ENCODE measurements around the gene PDE3B. TPM values are rescaled to one million over a fixed set of nuclear protein-coding genes. Genes with fewer than 3 reads are reported as not detected.
A peak's percentile ranks its signal among the peaks of the same experiment; 100 is the strongest.

The PDE3B gene
- total and polyA plus RNA-seq, 11 donors: 2.4 to 17.0 (median 10.0) TPM

- H3K4me1 ChIP-seq: peaks cover 0 to 3% (median 0%) of the 10 kb centered on the region in 12 donors
- no peaks in the 10 kb centered on the region for H3K27me3 ChIP-seq
- ATAC-seq: no peak
- no peak for TF ChIP-seq POLR2A (IDR thresholded peaks at IDR 0.05)
- TF ChIP-seq, protein P1, sequence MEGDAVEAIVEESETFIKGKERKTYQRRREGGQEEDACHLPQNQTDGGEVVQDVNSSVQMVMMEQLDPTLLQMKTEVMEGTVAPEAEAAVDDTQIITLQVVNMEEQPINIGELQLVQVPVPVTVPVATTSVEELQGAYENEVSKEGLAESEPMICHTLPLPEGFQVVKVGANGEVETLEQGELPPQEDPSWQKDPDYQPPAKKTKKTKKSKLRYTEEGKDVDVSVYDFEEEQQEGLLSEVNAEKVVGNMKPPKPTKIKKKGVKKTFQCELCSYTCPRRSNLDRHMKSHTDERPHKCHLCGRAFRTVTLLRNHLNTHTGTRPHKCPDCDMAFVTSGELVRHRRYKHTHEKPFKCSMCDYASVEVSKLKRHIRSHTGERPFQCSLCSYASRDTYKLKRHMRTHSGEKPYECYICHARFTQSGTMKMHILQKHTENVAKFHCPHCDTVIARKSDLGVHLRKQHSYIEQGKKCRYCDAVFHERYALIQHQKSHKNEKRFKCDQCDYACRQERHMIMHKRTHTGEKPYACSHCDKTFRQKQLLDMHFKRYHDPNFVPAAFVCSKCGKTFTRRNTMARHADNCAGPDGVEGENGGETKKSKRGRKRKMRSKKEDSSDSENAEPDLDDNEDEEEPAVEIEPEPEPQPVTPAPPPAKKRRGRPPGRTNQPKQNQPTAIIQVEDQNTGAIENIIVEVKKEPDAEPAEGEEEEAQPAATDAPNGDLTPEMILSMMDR (IDR thresholded peaks at IDR 0.05): no peak
- DNase-seq: no peak
- no peaks in the 10 kb centered on the region for H3K36me3 ChIP-seq
- H3K9me3 ChIP-seq: no peaks in the 10 kb centered on the region
- H3K27ac ChIP-seq: no peak overlapping the region
- intact Hi-C loops (cut with DNase I): no loop called here
- H3K4me3 ChIP-seq: no peak overlapping the region
These were observed 123.0 kb downstream of the PDE3B start for GRCh38 chr11:14766585-14766984.

GRCh38 chr11:14768526-14769188, 125.1 kb downstream of the PDE3B start:
- DNase-seq (no peak), ATAC-seq (no peak)
- intact Hi-C loops (cut with DNase I): no loop called here
- Histone ChIP-seq H3K9me3 (no peaks in the 10 kb centered on the region), H3K4me1 (peaks cover 0 to 3% (median 0%) of the 10 kb centered on the region in 12 donors), H3K27ac (no peak overlapping the region), H3K4me3 (no peak overlapping the region), H3K27me3 (no peaks in the 10 kb centered on the region), H3K36me3 (no peaks in the 10 kb centered on the region)
- TF ChIP-seq, protein P1 (IDR thresholded peaks at IDR 0.05): no peak
- TF ChIP-seq POLR2A (IDR thresholded peaks at IDR 0.05): no peak
- 72 to 98% (median 90%) methylated on average over 2 of the region's 2 CpGs for WGBS, 4 donors

- TF ChIP-seq POLR2A (IDR thresholded peaks at IDR 0.05): no peak
- TF ChIP-seq, protein P1 (IDR thresholded peaks at IDR 0.05): peak in 3 of 12 donors; percentile 10 to 15 (median 12)
- H3K27ac ChIP-seq: no peak overlapping the region
- peaks cover 0 to 7% (median 0%) of the 10 kb centered on the region in 12 donors for H3K4me1 ChIP-seq
- ATAC-seq: no peak
- 57 to 63% (median 59%) methylated on average over 1 of the region's 1 CpG for WGBS, 4 donors
- intact Hi-C loops (cut with DNase I): loop anchor here in 2 of 10 donors (5.0 to 10.0 kb wide), 3 partner anchors 126 to 239 kb away; no protein-coding TSS in a partner anchor
- DNase-seq: no peak
- H3K36me3 ChIP-seq: no peaks in the 10 kb centered on the region
- H3K4me3 ChIP-seq: no peak overlapping the region
- no peaks in the 10 kb centered on the region for H3K27me3 ChIP-seq
- no peaks in the 10 kb centered on the region for H3K9me3 ChIP-seq
These were observed 130.2 kb downstream of the PDE3B start for GRCh38 chr11:14773755-14774154.

GRCh38 chr11:14774721-14775120, 131.1 kb downstream of the PDE3B start:
- intact Hi-C loops (cut with DNase I): loop anchor here in 2 of 10 donors (5.0 to 10.0 kb wide), 3 partner anchors 127 to 240 kb away; no protein-coding TSS in a partner anchor
- TF ChIP-seq, protein P1 (IDR thresholded peaks at IDR 0.05): no peak
- TF ChIP-seq POLR2A (IDR thresholded peaks at IDR 0.05): no peak
- DNase-seq: no peak

More at GRCh38 chr11:14774721-14775120, 131.1 kb downstream of the PDE3B start:
- Histone ChIP-seq H3K27ac (no peak overlapping the region), H3K36me3 (no peaks in the 10 kb centered on the region), H3K4me3 (no peak overlapping the region), H3K27me3 (no peaks in the 10 kb centered on the region), H3K9me3 (no peaks in the 10 kb centered on the region), H3K4me1 (peaks cover 0 to 7% (median 0%) of the 10 kb centered on the region in 12 donors)
- no peak for ATAC-seq
- 93 to 97% (median 94%) methylated on average over 3 of the region's 3 CpGs for WGBS, 4 donors

Data from heart left ventricle (tissue), 16 donors.